H1 (cell line): Measurements from ENCODE around the gene HIVEP2. TPM values are rescaled to one million over a fixed set of nuclear protein-coding genes. Genes with fewer than 3 reads are reported as not detected.

ENCODE experiments used
- CTCF ChIA-PET: fragments of 300-600 bp; sonication (Branson Sonifier 250); formaldehyde crosslinking; loops from one replicate; lab custom pipeline; 2021; ENCODE audit not compliant: partially characterized antibody; lab: Charles Lee
- POLR2A ChIA-PET: fragments of 300-600 bp; sonication (Branson Sonifier 250); formaldehyde crosslinking; loops from one replicate; lab custom pipeline; 2021; ENCODE audit warnings: inconsistent platforms; ENCODE audit not compliant: partially characterized antibody; lab: Charles Lee
- DNase-seq, 2 experiments: peaks; one replicate each; pipeline versions ENCODE4 v3.0.0 to v3.0.0-alpha.2; 2010 to 2022; ENCODE audit warnings: low spot score in 2 of 2, low read depth in 1 of 2, mixed read lengths in 1 of 2
- FAIRE-seq: peaks from 2 replicates; lab custom pipeline; 2011; peaks lifted over from hg19 to GRCh38; lab: Jason Lieb, UNC
- H2AFZ ChIP-seq: 2 replicates; pipeline ENCODE4 v1.8.1; 2012; ENCODE audit warnings: low read length, inconsistent platforms
- H2AK5ac ChIP-seq: 2 replicates; pipeline ENCODE4 v1.6.1; 2013; ENCODE audit warnings: low read depth, low read length
- H2BK120ac ChIP-seq: replicated peaks from 2 replicates; pipeline ENCODE3; 2013; ENCODE audit warnings: low read depth, low read length, inconsistent platforms
- H2BK12ac ChIP-seq: 2 replicates; pipeline ENCODE4 v1.6.1; 2013; ENCODE audit warnings: low read depth, low read length
- H2BK15ac ChIP-seq: 2 replicates; pipeline ENCODE4 v1.6.1; 2013; ENCODE audit warnings: low read length
- H2BK20ac ChIP-seq: 2 replicates; pipeline ENCODE4 v1.6.1; 2013; ENCODE audit warnings: low read length
- H2BK5ac ChIP-seq: 2 replicates; pipeline ENCODE4 v1.6.1; 2013; ENCODE audit warnings: low read depth, low read length
- H3K14ac ChIP-seq: 2 replicates; pipeline ENCODE4 v1.6.1; 2013; ENCODE audit warnings: inconsistent platforms; ENCODE audit not compliant: insufficient read length
- H3K18ac ChIP-seq: 2 replicates; pipeline ENCODE4 v1.6.1; 2013; ENCODE audit warnings: low read length; ENCODE audit errors: extremely low read depth
- H3K23ac ChIP-seq: 2 replicates; pipeline ENCODE4 v1.6.1; 2013; ENCODE audit warnings: inconsistent platforms; ENCODE audit not compliant: insufficient read length
- H3K23me2 ChIP-seq: 2 replicates; pipeline ENCODE4 v1.6.1; 2013; ENCODE audit warnings: low read depth, low read length
- H3K27ac ChIP-seq: 2 replicates; pipeline ENCODE4 v1.6.1; 2011; ENCODE audit warnings: low read depth, low read length, inconsistent platforms
- H3K27me3 ChIP-seq, 4 experiments: replicated peaks in 1 of 4; 1 replicate in 1 of 4; 2 replicates in 3 of 4; pipeline versions ENCODE4 v1.6.1 to v1.8.1; 2011 to 2013; ENCODE audit warnings: low read length in 3 of 4, mild to moderate bottlenecking in 3 of 4, inconsistent platforms in 2 of 4, mixed read lengths in 2 of 4, moderate library complexity in 1 of 4; ENCODE audit not compliant: control insufficient read depth in 3 of 4, insufficient read depth in 3 of 4; ENCODE audit errors: extremely low read depth in 1 of 4
- H3K36me3 ChIP-seq, 4 experiments: 2 replicates each; pipeline versions ENCODE4 v1.6.1 to v1.8.1; 2011 to 2013; ENCODE audit warnings: mild to moderate bottlenecking in 4 of 4, low read length in 3 of 4, moderate library complexity in 2 of 4, control low read depth in 1 of 4, inconsistent platforms in 1 of 4; ENCODE audit not compliant: insufficient read depth in 4 of 4, control insufficient read depth in 2 of 4
- H3K4ac ChIP-seq: replicated peaks from 2 replicates; pipeline ENCODE3; 2013; ENCODE audit warnings: low read length, low read depth, mixed read lengths, inconsistent platforms; ENCODE audit not compliant: insufficient read length
- H3K4me1 ChIP-seq, 4 experiments: replicated peaks in 1 of 4; 1 replicate in 1 of 4; 2 replicates in 3 of 4; pipeline versions ENCODE4 v1.6.1 to v1.8.1; 2011 to 2013; ENCODE audit warnings: low read length in 3 of 4, inconsistent platforms in 2 of 4, mixed read lengths in 1 of 4; ENCODE audit not compliant: insufficient read depth in 4 of 4, control insufficient read depth in 3 of 4
- H3K4me2 ChIP-seq, 2 experiments: 2 replicates each; pipeline versions ENCODE4 v1.6.1 to v1.8.1; 2011 to 2013; ENCODE audit warnings: low read depth in 2 of 2, low read length in 2 of 2, control low read depth in 1 of 2, inconsistent platforms in 1 of 2, mild to moderate bottlenecking in 1 of 2; ENCODE audit not compliant: insufficient read depth in 1 of 2
- H3K4me3 ChIP-seq, 4 experiments: fragments of 200-600, 300-600 bp in 1 of 4; sonication (generic), shearing (Covaris generic), sonication (Bioruptor Twin) in 1 of 4; 2 replicates each; pipeline versions ENCODE4 v1.5.1 to v1.8.1; 2011 to 2016; ENCODE audit warnings: low read length in 4 of 4, low read depth in 3 of 4, control low read depth in 2 of 4, inconsistent platforms in 2 of 4, mild to moderate bottlenecking in 2 of 4, mixed read lengths in 1 of 4, moderate library complexity in 1 of 4; ENCODE audit not compliant: insufficient read depth in 2 of 4; ENCODE audit errors: extremely low read depth in 1 of 4
- H3K56ac ChIP-seq: replicated peaks from 2 replicates; pipeline ENCODE3; 2013; ENCODE audit warnings: low read depth, mild to moderate bottlenecking, mixed read lengths, low read length, inconsistent platforms; ENCODE audit not compliant: insufficient read length
- H3K79me1 ChIP-seq: 2 replicates; pipeline ENCODE4 v1.6.1; 2013; ENCODE audit warnings: low read depth, low read length, control low read depth
- H3K79me2 ChIP-seq, 2 experiments: 2 replicates each; pipeline versions ENCODE4 v1.6.1 to v1.8.1; 2012 to 2013; ENCODE audit warnings: low read length in 2 of 2, mild to moderate bottlenecking in 2 of 2, inconsistent platforms in 1 of 2; ENCODE audit not compliant: insufficient read depth in 2 of 2, control insufficient read depth in 1 of 2
- H3K9ac ChIP-seq, 4 experiments: replicated peaks in 1 of 4; 1 replicate in 1 of 4; 2 replicates in 3 of 4; pipeline versions ENCODE4 v1.6.1 to v1.8.1; 2011 to 2013; ENCODE audit warnings: low read depth in 3 of 4, low read length in 3 of 4, control low read depth in 2 of 4, mild to moderate bottlenecking in 2 of 4, moderate library complexity in 2 of 4, inconsistent platforms in 1 of 4; ENCODE audit errors: extremely low read depth in 1 of 4
- H3K9me3 ChIP-seq, 2 experiments: 2 replicates each; pipeline versions ENCODE4 v1.6.1 to v1.8.1; 2012 to 2013; ENCODE audit warnings: mild to moderate bottlenecking in 2 of 2, moderate library complexity in 2 of 2, control low read depth in 1 of 2, inconsistent platforms in 1 of 2, low read depth in 1 of 2, low read length in 1 of 2, mixed read lengths in 1 of 2; ENCODE audit not compliant: insufficient read depth in 2 of 2
- H4K20me1 ChIP-seq, 2 experiments: replicated peaks in 1 of 2; 2 replicates each; pipeline versions ENCODE3 to v1.8.1; 2011 to 2013; ENCODE audit warnings: inconsistent platforms in 2 of 2, low read length in 2 of 2, mild to moderate bottlenecking in 1 of 2; ENCODE audit not compliant: insufficient read depth in 2 of 2, control insufficient read depth in 1 of 2
- H4K5ac ChIP-seq: 2 replicates; pipeline ENCODE4 v1.6.1; 2013; ENCODE audit warnings: low read length, low read depth, mixed read lengths, inconsistent platforms; ENCODE audit not compliant: insufficient read length
- H4K8ac ChIP-seq: 2 replicates; pipeline ENCODE4 v1.8.0; 2013; ENCODE audit warnings: mild to moderate bottlenecking, moderate library complexity, low read length, inconsistent platforms; ENCODE audit not compliant: insufficient read depth; ENCODE audit errors: extremely low read depth
- H4K91ac ChIP-seq: replicated peaks from 2 replicates; pipeline ENCODE3; 2013; ENCODE audit warnings: low read length, mixed read lengths, inconsistent platforms; ENCODE audit not compliant: insufficient read length
- CBX5 ChIP-seq: fragments of 300-800, 300-1000 bp; sonication (generic); IDR thresholded peaks from 2 replicates; pipeline ENCODE4 v1.7.1; 2016; ENCODE audit warnings: antibody characterized with exemption, low read length, low read depth
- CHD2 ChIP-seq: IDR thresholded peaks from 2 replicates; pipeline ENCODE4 v1.6.1; 2012; ENCODE audit warnings: low read length, improper control_type of control experiment
- EGR1 ChIP-seq: IDR thresholded peaks from 2 replicates; pipeline ENCODE4 v1.6.1; 2011; ENCODE audit warnings: low read depth, low read length, borderline replicate concordance
- KDM1A ChIP-seq: fragments of 200-600, 300-600 bp; sonication (generic); IDR thresholded peaks from 2 replicates; pipeline ENCODE4 v1.7.1; 2016; ENCODE audit warnings: mild to moderate bottlenecking, low read length, borderline replicate concordance
- RXRA ChIP-seq: IDR thresholded peaks from 2 replicates; pipeline ENCODE4 v1.6.1; 2011; ENCODE audit warnings: low read depth, mild to moderate bottlenecking, low read length, moderate library complexity; ENCODE audit not compliant: insufficient read depth
- SAP30 ChIP-seq: fragments of 300-600 bp; sonication (generic); IDR thresholded peaks from 2 replicates; pipeline ENCODE4 v1.7.1; 2012; ENCODE audit warnings: low read length, moderate library complexity, mild to moderate bottlenecking, inconsistent platforms; ENCODE audit not compliant: insufficient read depth, insufficient replicate concordance
- TAF7 ChIP-seq: optimal IDR thresholded peaks from 2 replicates; pipeline ENCODE3; 2011; ENCODE audit warnings: low read depth, mild to moderate bottlenecking, inconsistent platforms, low read length, moderate library complexity, borderline replicate concordance
- WGBS, 2 experiments: shearing (Covaris generic) in 1 of 2; methylation state at CpG; one replicate each; pipeline versions ENCODE4 v1.1.6 to v1.1.7; 2013 to 2015; ENCODE audit warnings: low lambda C conversion rate in 2 of 2, mixed read lengths in 2 of 2, inconsistent platforms in 1 of 2, low coverage in 1 of 2, missing lambda C conversion rate in 1 of 2; ENCODE audit not compliant: insufficient replicate concordance in 2 of 2, insufficient coverage in 1 of 2, insufficient read length in 1 of 2; ENCODE audit errors: extremely low coverage in 1 of 2, missing lambda C conversion rate in 1 of 2; 5-methylcytosine and 5-hydroxymethylcytosine counted together
- polyA plus RNA-seq, 7 experiments: library from polyadenylated mRNA; depleted of rRNA in 3 of 7; stranded (reverse) in 5 of 7; unstranded in 2 of 7; fragments of >200 nt in 5 of 7; fragments of 200-250 nt in 2 of 7; gene quantifications; 1 replicate in 5 of 7; 2 replicates in 1 of 7; 4 replicates in 1 of 7; pipeline versions ENCODE4 v1.2.1 to v1.2.3, GENCODE V29; 2011 to 2013; ENCODE audit warnings: missing spikeins in 2 of 7, mixed read lengths in 2 of 7
- total RNA-seq: library from RNA; stranded (reverse); fragmentation: NEBNext Ultra II Directional; extraction: Animal tissue kit (Norgen Biotek cat#: 25700); gene quantifications from 2 replicates; pipeline ENCODE4 v1.2.1, GENCODE V29; 2021

Gene HIVEP2
- total and polyA plus RNA-seq, 2 of the 8 experiments (the other 6 are each of a cell fraction or from before 2014, with no cell fraction given), result 2.2 to 6.1 TPM

DNA sequence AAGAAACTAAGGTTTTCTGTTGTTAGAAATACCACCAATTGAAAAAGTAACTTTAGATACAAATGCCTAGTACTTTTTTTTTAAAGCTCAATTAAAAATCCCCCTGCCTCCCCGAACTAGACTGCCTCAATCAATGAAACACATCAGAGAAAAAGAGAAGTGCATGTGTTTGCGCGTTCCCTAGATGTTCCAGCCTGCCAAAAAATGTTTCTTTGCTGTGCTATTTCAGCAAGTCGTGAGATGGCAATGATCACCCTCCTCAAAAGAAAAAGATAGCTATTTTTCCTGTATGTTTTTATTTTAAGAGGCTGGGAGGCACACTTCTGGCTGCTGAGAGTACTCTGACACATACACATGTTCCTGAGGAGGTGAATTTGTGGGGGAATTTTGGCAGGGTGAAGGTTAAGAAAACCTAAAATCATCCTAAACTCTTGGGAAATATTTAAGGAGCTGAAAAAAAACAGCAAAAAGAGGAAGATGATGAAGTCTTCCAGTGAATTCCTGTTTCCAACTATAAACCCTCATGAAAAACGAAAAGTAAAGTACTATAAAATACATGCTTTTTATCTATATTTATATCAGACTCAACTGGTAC, 114.8 kb downstream of the HIVEP2 start:
- no peak for FAIRE-seq
- TF ChIP-seq SAP30 (no peak), TAF7 (no peak), KDM1A (no peak), CHD2 (no peak), EGR1 (no peak), CBX5 (no peak), RXRA (no peak)

More for the DNA sequence above, 114.8 kb downstream of the HIVEP2 start:
- Histone ChIP-seq H3K23me2 (no peaks in the 10 kb centered on the region), H3K79me2 (no peaks in the 10 kb centered on the region), H2BK12ac (no peak overlapping the region), H3K27me3 (no peaks in the 10 kb centered on the region), H2BK15ac (no peak overlapping the region), H2AFZ (no peak overlapping the region), H3K4me1 (no peaks in the 10 kb centered on the region), H4K8ac (no peak overlapping the region), H2BK5ac (no peak overlapping the region), H2AK5ac (no peak overlapping the region), H2BK20ac (no peak overlapping the region), H3K27ac (no peak overlapping the region), H3K4me2 (no peak overlapping the region), H3K23ac (no peak overlapping the region), H2BK120ac (no peak overlapping the region), H3K9ac (no peak overlapping the region), H3K9me3 (no peaks in the 10 kb centered on the region; a peak in 1 of 4 replicates), H3K4ac (no peak overlapping the region), H3K56ac (no peak overlapping the region), H3K4me3 (no peak overlapping the region), H4K91ac (no peak overlapping the region), H3K36me3 (no peaks in the 10 kb centered on the region), H3K79me1 (no peaks in the 10 kb centered on the region), H3K14ac (no peak overlapping the region), H4K20me1 (no peaks in the 10 kb centered on the region), H4K5ac (no peak overlapping the region), H3K18ac (no peak overlapping the region)
- ChIA-PET CTCF (interaction anchor here (1.0 to 1.7 kb wide), 3 partner anchors 10 to 438 kb away, joined by 4 to 6 read pairs (median 5); no protein-coding TSS in a partner anchor), POLR2A (no interaction called here)
- 96% methylated on average over 5 of the region's 5 CpGs; no CpG with 5 or more reads in 1 of the 2 experiments for WGBS, 2 experiments
- DNase-seq, result no peak
